HCT116 (cell line): ENCODE measurements around the gene ABLIM1. TPM values are rescaled to one million over a fixed set of nuclear protein-coding genes. Genes with fewer than 3 reads are reported as not detected.

Experiments used
- ATAC-seq: fragments of 200-7000 bp; cut with Tn5 transposase; 2 replicates; pipeline ENCODE4 v1.9.1; 2020; ENCODE audit warnings: mild to moderate bottlenecking, moderate library complexity
- BruUV-seq: library from RNA; stranded (reverse); fragments of 400-500 nt; replicated peaks from 2 replicates; lab custom pipeline; 2021; lab: Mats Ljungman, UMichigan
- CTCF ChIA-PET: fragments of 300-600 bp; sonication (Branson Sonifier 250); formaldehyde crosslinking; loops from one replicate; lab custom pipeline; 2021; ENCODE audit warnings: antibody characterized with exemption; lab: Charles Lee
- POLR2A ChIA-PET: fragments of 300-600, 350-600 bp; sonication (Branson Sonifier 250); formaldehyde crosslinking; loops from one replicate; lab custom pipeline; 2021; ENCODE audit warnings: antibody characterized with exemption; lab: Charles Lee
- RAD21 ChIA-PET, 2 experiments: fragments of 300-600 bp; sonication (Branson Sonifier 250); formaldehyde crosslinking; loops; one replicate each; lab custom pipeline; 2023; ENCODE audit warnings: low total read pairs in 2 of 2; ENCODE audit not compliant: uncharacterized antibody in 2 of 2, unreplicated experiment in 2 of 2, low non-redundant PET in 1 of 2; lab: Charles Lee
- DNase-seq: peaks from one replicate; pipeline ENCODE4 v3.0.0-alpha.2; 2010; ENCODE audit warnings: low read depth, low spot score
- H2AFZ ChIP-seq: fragments of 200-600 bp; shearing (Covaris generic), sonication (generic); 2 replicates; pipeline ENCODE4 v1.6.1; 2017; ENCODE audit warnings: low read depth, mixed run types, mixed read lengths, antibody characterized with exemption, low read length; ENCODE audit not compliant: poor library complexity, severe bottlenecking
- H3K27ac ChIP-seq: 2 replicates; pipeline ENCODE4 v1.5.1; 2012; ENCODE audit warnings: low read depth, low read length
- H3K27me3 ChIP-seq: fragments of 200-600 bp; sonication (generic); 2 replicates; pipeline ENCODE4 v1.6.1; 2016; ENCODE audit warnings: mixed run types, low read length, mixed read lengths; ENCODE audit not compliant: insufficient read depth
- H3K36me3 ChIP-seq, 2 experiments: fragments of 200-500 bp in 1 of 2; fragments of 200-600 bp in 1 of 2; sonication (Bioruptor generic) in 1 of 2; sonication (generic) in 1 of 2; 2 replicates each; pipeline versions ENCODE4 v1.5.1 to v1.6.1; 2014 to 2016; ENCODE audit warnings: low read length in 2 of 2, inconsistent platforms in 1 of 2, mixed read lengths in 1 of 2, mixed run types in 1 of 2; ENCODE audit not compliant: insufficient read depth in 2 of 2, control insufficient read depth in 1 of 2
- H3K4me1 ChIP-seq, 2 experiments: fragments of 200-600 bp in 1 of 2; sonication (generic) in 1 of 2; 2 replicates each; pipeline versions ENCODE4 v1.5.1 to v1.6.1; 2012 to 2017; ENCODE audit warnings: low read length in 2 of 2, inconsistent platforms in 1 of 2, mild to moderate bottlenecking in 1 of 2, mixed read lengths in 1 of 2, mixed run types in 1 of 2, moderate library complexity in 1 of 2; ENCODE audit not compliant: insufficient read depth in 2 of 2, control insufficient read depth in 1 of 2
- H3K4me2 ChIP-seq: fragments of 200-600 bp; sonication (generic); 2 replicates; pipeline ENCODE4 v1.6.1; 2017; ENCODE audit warnings: mixed run types, low read length, mixed read lengths
- H3K4me3 ChIP-seq, 2 experiments: fragments of 200-600 bp in 1 of 2; sonication (generic) in 1 of 2; replicated peaks in 1 of 2; 2 replicates each; pipeline ENCODE4 v1.5.1; 2011 to 2016; ENCODE audit warnings: low read length in 2 of 2, control low read depth in 1 of 2, low read depth in 1 of 2, mild to moderate bottlenecking in 1 of 2, mixed read lengths in 1 of 2, mixed run types in 1 of 2
- H3K79me2 ChIP-seq: fragments of 200-600 bp; sonication (generic); 2 replicates; pipeline ENCODE4 v1.6.1; 2017; ENCODE audit warnings: mild to moderate bottlenecking, mixed run types, low read length, moderate library complexity, mixed read lengths; ENCODE audit not compliant: insufficient read depth
- H3K9ac ChIP-seq: fragments of 200-600 bp; sonication (generic); 2 replicates; pipeline ENCODE4 v1.6.1; 2016; ENCODE audit warnings: low read length, mixed read lengths
- H3K9me2 ChIP-seq: fragments of 200-600 bp; sonication (generic), shearing (Covaris generic); 2 replicates; pipeline ENCODE4 v1.6.1; 2017; ENCODE audit warnings: mixed run types, mild to moderate bottlenecking, moderate library complexity; ENCODE audit not compliant: insufficient read depth
- H3K9me3 ChIP-seq, 2 experiments: fragments of 200-500 bp in 1 of 2; fragments of 200-600 bp in 1 of 2; sonication (Bioruptor generic) in 1 of 2; sonication (generic) in 1 of 2; 2 replicates each; pipeline ENCODE4 v1.6.1; 2014 to 2017; ENCODE audit warnings: low read length in 2 of 2, mixed read lengths in 2 of 2, inconsistent platforms in 1 of 2, low read depth in 1 of 2, mild to moderate bottlenecking in 1 of 2, mixed run types in 1 of 2, moderate library complexity in 1 of 2; ENCODE audit not compliant: control insufficient read depth in 1 of 2, insufficient read depth in 1 of 2
- H4K20me1 ChIP-seq: fragments of 200-600 bp; sonication (generic), shearing (Covaris generic); 2 replicates; pipeline ENCODE4 v1.6.1; 2017; ENCODE audit warnings: mixed run types, mild to moderate bottlenecking, moderate library complexity; ENCODE audit not compliant: insufficient read depth
- RAD21 ChIP-seq: IDR thresholded peaks from 2 replicates; pipeline ENCODE4 v1.6.1; 2012; ENCODE audit warnings: low read depth, mild to moderate bottlenecking
- intact Hi-C: fragments of 100-400 bp; cut with micrococcal nuclease; formaldehyde crosslinking; loops from 2 replicates; pipeline ENCODE4 v1.10.0; 2022
- total RNA-seq: library from RNA; stranded (reverse); gene quantifications from one replicate; pipeline ENCODE4 v1.2.1, GENCODE V29; 2021; ENCODE audit not compliant: unreplicated experiment
- TF ChIP-seq, protein P1 (sequence below): IDR thresholded peaks from 2 replicates; pipeline ENCODE4 v1.6.1; 2012
- TF ChIP-seq, protein P2 (sequence below), 3 experiments: fragments of 200-600 bp in 1 of 3; sonication (generic) in 1 of 3; IDR thresholded peaks in 2 of 3; conservative IDR thresholded peaks in 1 of 3; 2 replicates each; pipeline ENCODE4 v1.5.1; 2012 to 2017; ENCODE audit warnings: low read depth in 2 of 3, low read length in 2 of 3, antibody characterized with exemption in 1 of 3, borderline replicate concordance in 1 of 3, control low read depth in 1 of 3, mild to moderate bottlenecking in 1 of 3, mixed read lengths in 1 of 3, mixed run types in 1 of 3, moderate library complexity in 1 of 3; ENCODE audit not compliant: insufficient read depth in 1 of 3
- TF ChIP-seq, protein P3 (sequence below): IDR thresholded peaks from 2 replicates; pipeline ENCODE4 v1.6.1; 2012; ENCODE audit warnings: low read depth

ABLIM1 gene
- total RNA-seq, 1 experiment from 2014 or later: 96.2 TPM

DNA sequence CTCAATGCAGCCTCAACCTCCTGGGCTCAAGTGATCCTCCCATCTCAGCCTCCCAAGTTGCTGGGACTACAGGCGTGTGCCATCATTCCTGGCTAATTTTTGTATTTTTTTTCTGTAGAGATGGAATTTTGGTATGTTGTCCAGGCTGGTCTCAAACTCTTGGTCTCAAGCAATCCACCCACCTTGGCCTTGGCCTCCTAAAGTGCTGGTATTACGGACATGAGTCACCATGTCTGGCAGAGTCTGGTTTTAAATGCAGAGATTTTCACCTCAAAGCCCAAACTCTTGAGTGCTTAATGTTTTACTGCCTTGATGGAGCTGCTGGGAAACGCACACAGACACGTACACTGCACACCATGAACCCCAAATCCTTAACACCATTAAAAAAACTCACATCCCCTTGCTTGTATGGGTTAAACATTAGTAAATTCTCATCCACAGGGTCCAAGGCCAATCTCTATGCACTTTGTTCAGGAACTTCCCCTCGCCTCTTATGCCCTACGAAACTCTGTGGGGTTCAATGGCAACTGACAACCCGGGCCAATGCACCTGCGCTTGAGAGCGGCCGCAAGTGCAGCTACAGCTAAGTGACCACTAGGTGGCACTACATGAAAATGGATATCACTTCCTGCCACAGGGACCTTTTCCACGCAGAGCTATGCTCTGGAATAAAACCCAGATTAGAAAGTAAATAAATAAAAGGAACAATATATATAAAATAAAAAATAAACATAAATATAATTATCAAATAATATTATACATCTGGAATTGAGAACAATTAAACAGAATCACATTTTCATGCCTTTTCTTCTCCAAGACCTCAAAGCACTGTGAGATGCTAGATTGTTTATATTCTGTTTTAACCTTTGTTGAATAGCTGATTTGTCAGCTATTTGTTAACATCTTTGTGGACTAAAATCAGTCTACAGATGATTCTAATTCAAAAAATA is 186.8 kb downstream of the ABLIM1 start:
- POLR2A ChIA-PET: interaction anchor here (1.0 to 1.1 kb wide), 2 partner anchors 77 to 145 kb away, joined by 3 to 4 read pairs; no protein-coding TSS in a partner anchor
- Histone ChIP-seq H3K9me3 (no peaks in the 10 kb centered on the region), H3K27ac (no peak overlapping the region), H3K27me3 (no peaks in the 10 kb centered on the region), H3K4me1 (peaks cover 9 to 10% of the 10 kb centered on the region in 2 experiments; a peak in 2 of 4 replicates), H3K4me2 (no peak overlapping the region), H3K36me3 (peaks cover 0 to 3% of the 10 kb centered on the region in 2 experiments; a peak in 1 of 4 replicates), H3K4me3 (no peak overlapping the region), H3K9ac (no peak overlapping the region), H2AFZ (no peak overlapping the region), H3K9me2 (no peaks in the 10 kb centered on the region), H3K79me2 (no peaks in the 10 kb centered on the region), H4K20me1 (no peaks in the 10 kb centered on the region)
- RAD21 ChIA-PET: interaction anchor here (0.6 to 1.9 kb wide), 11 partner anchors 29 to 659 kb away, joined by 3 to 23 read pairs (median 3); no protein-coding TSS in a partner anchor
- BruUV-seq: no TSS peak
- CTCF ChIA-PET: interaction anchor here (0.6 to 4.7 kb wide), 46 partner anchors 11 to 659 kb away, joined by 3 to 96 read pairs (median 4); partner anchors contain the start of gene FHIP2A
- TF ChIP-seq, protein P1, sequence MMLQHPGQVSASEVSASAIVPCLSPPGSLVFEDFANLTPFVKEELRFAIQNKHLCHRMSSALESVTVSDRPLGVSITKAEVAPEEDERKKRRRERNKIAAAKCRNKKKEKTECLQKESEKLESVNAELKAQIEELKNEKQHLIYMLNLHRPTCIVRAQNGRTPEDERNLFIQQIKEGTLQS: no peak
- TF ChIP-seq, protein P2, sequence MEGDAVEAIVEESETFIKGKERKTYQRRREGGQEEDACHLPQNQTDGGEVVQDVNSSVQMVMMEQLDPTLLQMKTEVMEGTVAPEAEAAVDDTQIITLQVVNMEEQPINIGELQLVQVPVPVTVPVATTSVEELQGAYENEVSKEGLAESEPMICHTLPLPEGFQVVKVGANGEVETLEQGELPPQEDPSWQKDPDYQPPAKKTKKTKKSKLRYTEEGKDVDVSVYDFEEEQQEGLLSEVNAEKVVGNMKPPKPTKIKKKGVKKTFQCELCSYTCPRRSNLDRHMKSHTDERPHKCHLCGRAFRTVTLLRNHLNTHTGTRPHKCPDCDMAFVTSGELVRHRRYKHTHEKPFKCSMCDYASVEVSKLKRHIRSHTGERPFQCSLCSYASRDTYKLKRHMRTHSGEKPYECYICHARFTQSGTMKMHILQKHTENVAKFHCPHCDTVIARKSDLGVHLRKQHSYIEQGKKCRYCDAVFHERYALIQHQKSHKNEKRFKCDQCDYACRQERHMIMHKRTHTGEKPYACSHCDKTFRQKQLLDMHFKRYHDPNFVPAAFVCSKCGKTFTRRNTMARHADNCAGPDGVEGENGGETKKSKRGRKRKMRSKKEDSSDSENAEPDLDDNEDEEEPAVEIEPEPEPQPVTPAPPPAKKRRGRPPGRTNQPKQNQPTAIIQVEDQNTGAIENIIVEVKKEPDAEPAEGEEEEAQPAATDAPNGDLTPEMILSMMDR (IDR thresholded peaks at IDR 0.05 in 2 of 3, conservative IDR thresholded peaks at IDR 0.05 in 1 of 3; ENCODE audit: borderline replicate concordance in 1 of 3, insufficient read depth in 1 of 3, low read depth in 2 of 3, low read length in 2 of 3): peak; percentile 94 to 97 (median 96)
- peak; percentile 94 for TF ChIP-seq RAD21
- TF ChIP-seq, protein P3, sequence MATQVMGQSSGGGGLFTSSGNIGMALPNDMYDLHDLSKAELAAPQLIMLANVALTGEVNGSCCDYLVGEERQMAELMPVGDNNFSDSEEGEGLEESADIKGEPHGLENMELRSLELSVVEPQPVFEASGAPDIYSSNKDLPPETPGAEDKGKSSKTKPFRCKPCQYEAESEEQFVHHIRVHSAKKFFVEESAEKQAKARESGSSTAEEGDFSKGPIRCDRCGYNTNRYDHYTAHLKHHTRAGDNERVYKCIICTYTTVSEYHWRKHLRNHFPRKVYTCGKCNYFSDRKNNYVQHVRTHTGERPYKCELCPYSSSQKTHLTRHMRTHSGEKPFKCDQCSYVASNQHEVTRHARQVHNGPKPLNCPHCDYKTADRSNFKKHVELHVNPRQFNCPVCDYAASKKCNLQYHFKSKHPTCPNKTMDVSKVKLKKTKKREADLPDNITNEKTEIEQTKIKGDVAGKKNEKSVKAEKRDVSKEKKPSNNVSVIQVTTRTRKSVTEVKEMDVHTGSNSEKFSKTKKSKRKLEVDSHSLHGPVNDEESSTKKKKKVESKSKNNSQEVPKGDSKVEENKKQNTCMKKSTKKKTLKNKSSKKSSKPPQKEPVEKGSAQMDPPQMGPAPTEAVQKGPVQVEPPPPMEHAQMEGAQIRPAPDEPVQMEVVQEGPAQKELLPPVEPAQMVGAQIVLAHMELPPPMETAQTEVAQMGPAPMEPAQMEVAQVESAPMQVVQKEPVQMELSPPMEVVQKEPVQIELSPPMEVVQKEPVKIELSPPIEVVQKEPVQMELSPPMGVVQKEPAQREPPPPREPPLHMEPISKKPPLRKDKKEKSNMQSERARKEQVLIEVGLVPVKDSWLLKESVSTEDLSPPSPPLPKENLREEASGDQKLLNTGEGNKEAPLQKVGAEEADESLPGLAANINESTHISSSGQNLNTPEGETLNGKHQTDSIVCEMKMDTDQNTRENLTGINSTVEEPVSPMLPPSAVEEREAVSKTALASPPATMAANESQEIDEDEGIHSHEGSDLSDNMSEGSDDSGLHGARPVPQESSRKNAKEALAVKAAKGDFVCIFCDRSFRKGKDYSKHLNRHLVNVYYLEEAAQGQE: no peak
- intact Hi-C loops: loop anchor here (1.0 to 5.0 kb wide), 4 partner anchors 56 to 656 kb away; no protein-coding TSS in a partner anchor
- DNase-seq (peak; percentile 62), ATAC-seq (peak; percentile 96)
